ENCODE results near the gene HP1BP3. TPM values are rescaled to one million over a fixed set of nuclear protein-coding genes. Genes with fewer than 3 reads are reported as not detected.
A peak's percentile ranks its signal among the peaks of the same experiment; 100 is the strongest.

The HP1BP3 gene
- total and polyA plus RNA-seq, 12 donors: 54.4 to 148 (median 129) TPM

DNA sequence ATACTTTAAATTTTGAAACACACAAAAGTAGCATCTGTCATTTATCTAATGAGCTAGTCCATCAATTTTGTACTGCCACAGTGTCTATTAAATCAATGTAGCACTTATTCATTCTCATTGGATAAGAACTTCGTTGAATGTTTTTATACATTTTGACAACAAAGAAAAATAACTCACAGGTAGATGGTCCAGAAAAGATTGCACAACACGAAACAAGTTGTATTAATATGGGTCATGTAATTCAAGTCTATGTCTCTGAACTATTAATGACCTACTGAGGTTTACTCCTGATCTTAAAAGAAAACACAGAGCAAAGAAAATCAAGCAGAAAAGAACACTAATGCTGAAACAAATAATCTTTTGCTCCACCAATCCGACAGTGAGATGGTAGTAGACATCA is 15.3 kb downstream of the HP1BP3 start:
- no peak overlapping the region for H3K27ac ChIP-seq
- intact Hi-C loops (cut with DNase I): no loop called here
- ATAC-seq (no peak), DNase-seq (no peak)
- H3K27me3 ChIP-seq: no peaks in the 10 kb centered on the region
- H3K9me3 ChIP-seq: no peaks in the 10 kb centered on the region
- TF ChIP-seq, protein P1, sequence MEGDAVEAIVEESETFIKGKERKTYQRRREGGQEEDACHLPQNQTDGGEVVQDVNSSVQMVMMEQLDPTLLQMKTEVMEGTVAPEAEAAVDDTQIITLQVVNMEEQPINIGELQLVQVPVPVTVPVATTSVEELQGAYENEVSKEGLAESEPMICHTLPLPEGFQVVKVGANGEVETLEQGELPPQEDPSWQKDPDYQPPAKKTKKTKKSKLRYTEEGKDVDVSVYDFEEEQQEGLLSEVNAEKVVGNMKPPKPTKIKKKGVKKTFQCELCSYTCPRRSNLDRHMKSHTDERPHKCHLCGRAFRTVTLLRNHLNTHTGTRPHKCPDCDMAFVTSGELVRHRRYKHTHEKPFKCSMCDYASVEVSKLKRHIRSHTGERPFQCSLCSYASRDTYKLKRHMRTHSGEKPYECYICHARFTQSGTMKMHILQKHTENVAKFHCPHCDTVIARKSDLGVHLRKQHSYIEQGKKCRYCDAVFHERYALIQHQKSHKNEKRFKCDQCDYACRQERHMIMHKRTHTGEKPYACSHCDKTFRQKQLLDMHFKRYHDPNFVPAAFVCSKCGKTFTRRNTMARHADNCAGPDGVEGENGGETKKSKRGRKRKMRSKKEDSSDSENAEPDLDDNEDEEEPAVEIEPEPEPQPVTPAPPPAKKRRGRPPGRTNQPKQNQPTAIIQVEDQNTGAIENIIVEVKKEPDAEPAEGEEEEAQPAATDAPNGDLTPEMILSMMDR (IDR thresholded peaks at IDR 0.05): no peak
- 91 to 96% methylated on average over 3 of the region's 3 CpGs for WGBS, 2 donors
- no peak overlapping the region for H3K4me3 ChIP-seq
- H3K4me1 ChIP-seq: peaks cover 0 to 16% (median 8%) of the 10 kb centered on the region in 9 donors
- peaks cover 0 to 100% (median 56%) of the 10 kb centered on the region in 9 donors for H3K36me3 ChIP-seq

DNA sequence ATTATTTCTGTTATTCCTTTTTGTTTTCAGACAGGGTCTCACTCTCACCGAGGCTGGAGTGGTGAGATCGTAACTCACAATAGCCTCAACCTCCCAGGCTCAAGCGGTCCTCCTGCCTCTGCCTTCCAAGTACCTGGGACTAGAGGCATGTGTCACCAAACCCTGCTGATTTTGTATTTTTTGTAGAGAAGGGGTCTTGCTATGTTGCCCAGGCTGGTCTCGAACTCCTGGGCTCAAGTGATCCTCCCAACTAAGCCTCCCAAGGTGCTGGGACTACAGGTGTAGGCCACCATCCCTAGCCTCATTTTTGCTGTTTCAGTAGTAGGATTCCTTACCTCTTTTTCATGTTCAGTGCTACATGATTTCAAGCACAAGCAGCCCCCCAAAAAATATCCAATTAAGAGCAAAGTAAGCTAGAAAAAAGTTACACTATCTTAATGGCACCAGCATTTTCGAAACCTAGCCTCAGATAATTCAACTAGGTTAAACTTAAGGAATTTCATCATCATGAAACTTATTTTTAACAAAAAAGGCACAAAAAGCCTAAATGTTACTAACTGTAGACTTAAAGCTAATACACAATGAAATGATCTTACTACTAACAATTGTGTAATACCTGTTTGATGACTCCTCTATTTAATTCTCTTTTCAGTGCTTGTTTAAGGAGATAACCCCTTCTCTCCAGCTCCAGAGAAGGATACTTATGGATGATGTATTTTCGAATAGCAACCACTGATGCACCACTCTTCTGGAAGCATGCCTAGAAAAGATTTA is 16.6 kb downstream of the HP1BP3 start:
- H3K4me3 ChIP-seq: no peak overlapping the region
- WGBS, 2 donors: 95 to 96% methylated on average over 6 of the region's 6 CpGs
- no peaks in the 10 kb centered on the region for H3K9me3 ChIP-seq
- TF ChIP-seq, protein P1 (IDR thresholded peaks at IDR 0.05): no peak
- no peak overlapping the region for H3K27ac ChIP-seq
- DNase-seq: no peak
- peaks cover 0 to 100% (median 65%) of the 10 kb centered on the region in 9 donors for H3K36me3 ChIP-seq
- H3K27me3 ChIP-seq: no peaks in the 10 kb centered on the region
- peaks cover 0 to 13% (median 0%) of the 10 kb centered on the region in 9 donors for H3K4me1 ChIP-seq
- intact Hi-C loops (cut with DNase I): no loop called here
- ATAC-seq: no peak

DNA sequence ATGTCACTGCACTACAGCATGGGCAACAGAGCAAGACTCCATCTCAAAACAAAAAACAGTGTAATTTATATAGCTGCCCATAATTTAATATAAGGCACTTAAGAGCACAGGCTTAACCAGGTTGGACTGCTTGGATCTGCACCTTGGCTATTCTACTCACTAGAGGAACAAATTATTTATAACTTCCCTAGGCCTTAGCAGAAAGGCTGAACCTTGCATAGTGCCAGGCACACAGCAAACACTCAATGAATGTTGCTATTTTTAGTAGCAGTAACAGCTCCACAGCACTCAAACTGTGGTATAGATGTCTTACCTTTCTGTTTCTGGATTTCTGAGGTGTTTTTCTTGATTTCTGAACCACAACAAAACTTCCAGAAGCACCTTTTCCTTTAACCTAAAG is 19.8 kb downstream of the HP1BP3 start:
- Histone ChIP-seq H3K27ac (peak overlapping the region in 2 of 10 donors; percentile 22 to 41), H3K36me3 (peaks cover 0 to 100% (median 74%) of the 10 kb centered on the region in 9 donors), H3K9me3 (no peaks in the 10 kb centered on the region), H3K27me3 (no peaks in the 10 kb centered on the region), H3K4me1 (peaks cover 0 to 13% (median 0%) of the 10 kb centered on the region in 9 donors), H3K4me3 (no peak overlapping the region)
- TF ChIP-seq, protein P1 (IDR thresholded peaks at IDR 0.05): no peak
- no peak for DNase-seq
- peak in 7 of 8 donors; percentile 33 to 86 (median 79) for ATAC-seq
- intact Hi-C loops (cut with DNase I): no loop called here

DNA sequence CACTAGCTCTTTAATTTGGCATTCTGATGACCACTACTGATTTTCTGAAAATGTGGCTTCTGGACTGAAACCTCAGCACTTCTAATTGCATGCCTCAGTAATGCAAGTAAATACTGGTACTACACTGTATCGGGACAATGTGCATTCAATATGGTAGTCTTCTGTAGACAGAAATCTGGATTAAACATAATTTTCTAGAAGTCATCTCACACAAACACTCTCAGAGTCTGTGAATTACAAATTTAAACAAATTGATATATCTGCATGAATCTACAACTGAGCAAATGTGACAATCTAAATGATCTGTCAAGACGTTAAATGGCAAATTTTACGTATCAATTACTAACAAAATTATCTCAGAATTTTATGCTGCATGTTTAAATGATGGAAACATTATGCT is 23.7 kb downstream of the HP1BP3 start:
- Histone ChIP-seq H3K4me3 (no peak overlapping the region), H3K27ac (no peak overlapping the region), H3K9me3 (no peaks in the 10 kb centered on the region), H3K4me1 (peaks cover 0 to 13% (median 0%) of the 10 kb centered on the region in 9 donors), H3K36me3 (peaks cover 0 to 100% (median 84%) of the 10 kb centered on the region in 9 donors), H3K27me3 (no peaks in the 10 kb centered on the region)
- DNase-seq: no peak
- ATAC-seq: no peak
- intact Hi-C loops (cut with DNase I): no loop called here
- 94 to 97% methylated on average over 3 of the region's 3 CpGs for WGBS, 2 donors
- TF ChIP-seq, protein P1 (IDR thresholded peaks at IDR 0.05): no peak
